Left lung (tissue), 10 donors: Measurements from ENCODE around the gene KANSL2. TPM values are rescaled to one million over a fixed set of nuclear protein-coding genes. Genes with fewer than 3 reads are reported as not detected.
"Not testable (repeated sequence)": the region's sequence is repeated elsewhere in the genome, so short reads cannot be mapped to it uniquely, and the experiment has no call there.

ENCODE experiments used
- ATAC-seq: fragments of 200-7000 bp; cut with Tn5 transposase; one replicate; pipeline ENCODE4 v1.9.1; 2020; ENCODE audit warnings: moderate library complexity
- DNase-seq, 4 donors: peaks; one replicate each; pipeline ENCODE4 v3.0.0-alpha.2; 2013 to 2020
- H3K27ac ChIP-seq, 2 donors: fragments of 200-600 bp; sonication (generic) in 1 of 2; one replicate each; pipeline versions ENCODE4 v1.5.0 to v1.8.0; 2020 to 2021
- H3K27me3 ChIP-seq, 2 donors: fragments of 200-600 bp; sonication (generic) in 1 of 2; one replicate each; pipeline versions ENCODE4 v1.5.0 to v1.8.0; 2020 to 2021
- H3K36me3 ChIP-seq, 2 donors: fragments of 200-600 bp; sonication (generic) in 1 of 2; one replicate each; pipeline versions ENCODE4 v1.5.0 to v1.8.0; 2020 to 2021
- H3K4me1 ChIP-seq, 2 donors: fragments of 200-600 bp; one replicate each; pipeline ENCODE4 v1.8.0; 2021
- H3K4me3 ChIP-seq, 2 donors: fragments of 200-600 bp; sonication (generic) in 1 of 2; one replicate each; pipeline versions ENCODE4 v1.5.0 to v1.8.0; 2020 to 2021; ENCODE audit warnings: mild to moderate bottlenecking in 1 of 2
- H3K9me3 ChIP-seq, 2 donors: fragments of 200-600 bp; sonication (generic) in 1 of 2; one replicate each; pipeline versions ENCODE4 v1.5.0 to v1.8.0; 2020 to 2021
- CTCF ChIP-seq, 2 donors: fragments of 200-600 bp; sonication (generic) in 1 of 2; IDR thresholded peaks; one replicate each; pipeline versions ENCODE4 v1.5.0 to v1.8.0; 2021; ENCODE audit warnings: antibody characterized with exemption in 2 of 2
- intact Hi-C, 2 donors: fragments of 100-400 bp; cut with DNase I; formaldehyde crosslinking; loops; one replicate each; pipeline versions ENCODE4 v1.11.2 to v1.14.2; 2022
- microRNA-seq, 2 donors: library from miRNA; unstranded; fragments of <30 nt; microRNA quantifications; one replicate each; pipeline ENCODE4, GENCODE V29; 2019
- polyA plus RNA-seq, 6 donors: library from polyadenylated mRNA; unstranded; fragments of 120-200 nt; gene quantifications; one replicate each; pipeline ENCODE4 v1.2.1, GENCODE V29; 2013; ENCODE audit not compliant: insufficient read length in 6 of 6
- total RNA-seq, 2 donors: library from RNA; stranded (reverse); fragmentation: NEBNext Ultra II Directional; extraction: Animal tissue kit (Norgen Biotek cat#: 25700); gene quantifications; one replicate each; pipeline ENCODE4 v1.2.1, GENCODE V29; 2021
- donor health status: DM: no; HTN: yes; CAD: no.
- donor health status: DM: no; HTN: no; CAD: no.

Gene KANSL2
- total and polyA plus RNA-seq, 8 donors = 28.0 to 58.3 (median 50.0) TPM

- ATAC-seq = no peak
- intact Hi-C loops = no loop called here
- peaks cover 0 to 17% of the 10 kb centered on the region in 2 donors for H3K27me3 ChIP-seq
- no peaks in the 10 kb centered on the region for H3K4me1 ChIP-seq
- H3K36me3 ChIP-seq = no peaks in the 10 kb centered on the region
- no peak for DNase-seq
- no peak overlapping the region for H3K4me3 ChIP-seq
- TF ChIP-seq CTCF (IDR thresholded peaks at IDR 0.05) = no peak
- H3K27ac ChIP-seq = no peak overlapping the region
- no peaks in the 10 kb centered on the region for H3K9me3 ChIP-seq
These were observed 54.5 kb downstream of the KANSL2 start for GRCh38 chr12:48627556-48627955.

GRCh38 chr12:48622997-48623396 is 59.0 kb downstream of the KANSL2 start:
- H3K4me1 ChIP-seq, H3K9me3 ChIP-seq, H3K4me3 ChIP-seq, H3K27me3 ChIP-seq, DNase-seq, H3K27ac ChIP-seq, ATAC-seq, H3K36me3 ChIP-seq, intact Hi-C loops: not testable (repeated sequence)

GRCh38 chr12:48618541-48618940 is 63.5 kb downstream of the KANSL2 start:
- Histone ChIP-seq H3K27me3 (peaks cover 3 to 26% of the 10 kb centered on the region in 2 donors), H3K4me3 (no peak overlapping the region), H3K27ac (no peak overlapping the region), H3K36me3 (no peaks in the 10 kb centered on the region), H3K4me1 (no peaks in the 10 kb centered on the region), H3K9me3 (peaks cover 0 to 4% of the 10 kb centered on the region in 2 donors)
- TF ChIP-seq CTCF (IDR thresholded peaks at IDR 0.05) = peak; percentile 88 to 98
- ATAC-seq (peak; percentile 99), DNase-seq (peak in 3 of 4 donors; percentile 56 to 71 (median 65))
- intact Hi-C loops = no loop called here

- no peak for TF ChIP-seq CTCF (IDR thresholded peaks at IDR 0.05)
- Histone ChIP-seq H3K36me3 (no peaks in the 10 kb centered on the region), H3K9me3 (peaks cover 0 to 13% of the 10 kb centered on the region in 2 donors), H3K4me1 (no peaks in the 10 kb centered on the region), H3K27me3 (peaks cover 3 to 26% of the 10 kb centered on the region in 2 donors), H3K4me3 (no peak overlapping the region), H3K27ac (no peak overlapping the region)
- DNase-seq (no peak), ATAC-seq (no peak)
- intact Hi-C loops = no loop called here
These were observed 66.4 kb downstream of the KANSL2 start for GRCh38 chr12:48615681-48616080.

GRCh38 chr12:48613321-48613720 is 68.7 kb downstream of the KANSL2 start:
- H3K27me3 ChIP-seq = peaks cover 3 to 26% of the 10 kb centered on the region in 2 donors
- peaks cover 0 to 27% of the 10 kb centered on the region in 2 donors for H3K9me3 ChIP-seq
- intact Hi-C loops = no loop called here
- DNase-seq (no peak), ATAC-seq (no peak)
- H3K27ac ChIP-seq = no peak overlapping the region
- TF ChIP-seq CTCF (IDR thresholded peaks at IDR 0.05) = no peak
- no peaks in the 10 kb centered on the region for H3K36me3 ChIP-seq
- no peaks in the 10 kb centered on the region for H3K4me1 ChIP-seq
- H3K4me3 ChIP-seq = no peak overlapping the region

Small RNA genes lying within 50 kb of the gene (microRNA-seq; reads per million reads assigned to microRNA genes)
- gene MIR1291 = 1.1 to 1.8 reads per million in 2 donors

Other genes with a start within 250 kb of the KANSL2 start
- gene ANP32D, start 209.7 kb downstream of the KANSL2 start, total RNA-seq = not detected
- gene ANP32D, start 209.7 kb downstream of the KANSL2 start, polyA plus RNA-seq = under 1 TPM in 4 of 6 donors, not detected in 2; 0.17 to 0.43 (median 0.29) TPM
- not detected for gene C12orf54, start 199.7 kb downstream of the KANSL2 start, total RNA-seq
- gene C12orf54, start 199.7 kb downstream of the KANSL2 start, polyA plus RNA-seq = 1 to 10 TPM in 2 of 6 donors, under 1 TPM in 4; 0.35 to 1.7 (median 0.81) TPM
- not detected for gene OR8S1, start 156.6 kb downstream of the KANSL2 start, total RNA-seq
- gene OR8S1, start 156.6 kb downstream of the KANSL2 start, polyA plus RNA-seq = not detected
- gene LALBA, start 112.2 kb downstream of the KANSL2 start, total RNA-seq = not detected
- not detected for gene LALBA, start 112.2 kb downstream of the KANSL2 start, polyA plus RNA-seq
- 10 to 100 TPM; 28.7 to 36.2 TPM for gene CCNT1, start 34.5 kb upstream of the KANSL2 start, total RNA-seq
- gene CCNT1, start 34.5 kb upstream of the KANSL2 start, polyA plus RNA-seq = 10 to 100 TPM; 30.7 to 34.2 (median 31.3) TPM
- gene ADCY6, start 106.9 kb upstream of the KANSL2 start, total RNA-seq = 10 to 100 TPM; 33.0 to 54.0 TPM
- gene ADCY6, start 106.9 kb upstream of the KANSL2 start, polyA plus RNA-seq = 10 to 100 TPM; 54.2 to 67.0 (median 60.0) TPM
- gene CACNB3, start 136.3 kb upstream of the KANSL2 start, total RNA-seq = 10 to 100 TPM; 26.4 to 42.5 TPM
- 10 to 100 TPM; 33.0 to 40.4 (median 38.4) TPM for gene CACNB3, start 136.3 kb upstream of the KANSL2 start, polyA plus RNA-seq
- gene DDX23, start 169.9 kb upstream of the KANSL2 start, total RNA-seq = 10 to 100 TPM; 66.5 to 74.9 TPM
- gene DDX23, start 169.9 kb upstream of the KANSL2 start, polyA plus RNA-seq = 100 to 1,000 TPM; 100 to 116 (median 112) TPM
- 10 to 100 TPM in 1 of 2 donors, 1 to 10 TPM in 1; 4.0 to 28.1 TPM for gene RND1, start 183.6 kb upstream of the KANSL2 start, total RNA-seq
- 1 to 10 TPM; 1.8 to 4.9 (median 2.3) TPM for gene RND1, start 183.6 kb upstream of the KANSL2 start, polyA plus RNA-seq
- 10 to 100 TPM; 51.6 to 87.4 TPM for gene FKBP11, start 243.3 kb upstream of the KANSL2 start, total RNA-seq
- gene FKBP11, start 243.3 kb upstream of the KANSL2 start, polyA plus RNA-seq = 10 to 100 TPM; 17.2 to 27.9 (median 21.9) TPM